GM12891 (cell line): ENCODE measurements around the gene STOX2.

Experiments
- PAX5 ChIP-seq: IDR thresholded peaks from 2 replicates; pipeline ENCODE4 v1.6.1; 2011; ENCODE audit warnings: low read length, moderate library complexity, mild to moderate bottlenecking; ENCODE audit not compliant: insufficient read depth, severe bottlenecking
- POLR2A ChIP-seq: IDR thresholded peaks from 2 replicates; pipeline ENCODE4 v1.6.1; 2011; ENCODE audit warnings: low read depth, low read length, control low read depth
- POLR2AphosphoS5 ChIP-seq: IDR thresholded peaks from 2 replicates; pipeline ENCODE4 v1.6.1; 2011; ENCODE audit warnings: low read depth, low read length, control low read depth
- SPI1 ChIP-seq: IDR thresholded peaks from 2 replicates; pipeline ENCODE4 v1.6.1; 2011; ENCODE audit warnings: low read depth, low read length, control low read depth
- TAF1 ChIP-seq: IDR thresholded peaks from 2 replicates; pipeline ENCODE4 v1.6.1; 2011; ENCODE audit warnings: low read depth, low read length, control low read depth

DNA sequence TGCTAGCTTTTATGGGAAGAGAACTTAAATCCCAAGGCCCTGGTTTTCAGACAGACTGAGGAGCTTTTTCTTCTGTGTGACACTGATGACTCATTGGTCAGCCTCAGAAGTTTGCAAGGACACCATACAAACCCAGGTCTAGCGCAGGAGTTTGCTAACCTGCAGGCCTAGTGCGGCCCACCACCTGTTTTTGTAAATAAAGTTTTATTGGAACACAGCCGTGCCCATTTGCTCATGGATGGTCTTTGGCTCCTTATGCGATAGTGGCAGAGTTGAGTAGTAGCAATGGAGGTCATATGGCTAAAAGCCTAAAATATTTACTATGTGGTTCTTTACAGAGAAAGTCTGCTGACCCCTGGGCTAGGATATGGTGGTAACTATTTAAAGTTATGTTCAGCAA, 98.3 kb downstream of the STOX2 start:
- no peak for TF ChIP-seq TAF1
- no peak for TF ChIP-seq POLR2A
- TF ChIP-seq POLR2AphosphoS5, result no peak
- no peak for TF ChIP-seq SPI1
- TF ChIP-seq PAX5, result no peak
